Activated CD8-positive, alpha-beta T cell treated with anti-CD3 and anti-CD28 coated beads for 36 hours (primary cell): Measurements from ENCODE around the gene DLX1. TPM values are rescaled to one million over a fixed set of nuclear protein-coding genes. Genes with fewer than 3 reads are reported as not detected.

Experiments used
- ATAC-seq: fragments of 200-7000 bp; cut with Tn5 transposase; one replicate; pipeline ENCODE4 v1.10.0; 2021; ENCODE audit warnings: mild to moderate bottlenecking, moderate library complexity
- CTCF ChIA-PET: fragments of 350-600 bp; sonication (Branson Sonifier 250); formaldehyde crosslinking; loops from one replicate; lab custom pipeline; 2021; ENCODE audit warnings: antibody characterized with exemption; lab: Charles Lee
- POLR2A ChIA-PET: fragments of 350-600 bp; sonication (Branson Sonifier 250); formaldehyde crosslinking; loops from one replicate; lab custom pipeline; 2021; ENCODE audit warnings: antibody characterized with exemption; lab: Charles Lee
- DNase-seq: peaks from one replicate; pipeline ENCODE4 v3.0.0-alpha.2; 2020
- H3K27ac Mint-ChIP-seq: one replicate; pipeline ENCODE4 v1.8.0; 2021; ENCODE audit warnings: mild to moderate bottlenecking, mixed read lengths
- H3K27me3 Mint-ChIP-seq: one replicate; pipeline ENCODE4 v1.8.0; 2021; ENCODE audit warnings: mixed read lengths
- H3K36me3 Mint-ChIP-seq: one replicate; pipeline ENCODE4 v1.8.0; 2021; ENCODE audit warnings: low read depth, mixed read lengths
- H3K4me1 Mint-ChIP-seq: one replicate; pipeline ENCODE4 v1.8.0; 2021; ENCODE audit warnings: low read depth, mixed read lengths
- H3K4me3 Mint-ChIP-seq: one replicate; pipeline ENCODE4 v1.8.0; 2021; ENCODE audit warnings: mild to moderate bottlenecking, moderate library complexity, mixed read lengths
- H3K9me3 Mint-ChIP-seq: one replicate; pipeline ENCODE4 v1.8.0; 2021; ENCODE audit warnings: mixed read lengths
- CTCF ChIP-seq: fragments of 200-600 bp; IDR thresholded peaks from one replicate; pipeline ENCODE4 v1.8.0; 2022; ENCODE audit warnings: antibody characterized with exemption, mild to moderate bottlenecking
- intact Hi-C: fragments of 100-400 bp; cut with micrococcal nuclease; formaldehyde crosslinking; loops from one replicate; pipeline ENCODE4 v1.10.0; 2022
- total RNA-seq, 2 experiments: library from RNA; stranded (reverse); gene quantifications; one replicate each; pipeline ENCODE4 v1.2.3, GENCODE V29; 2021

The DLX1 gene
- total RNA-seq, 2 experiments from 2014 or later: not detected

- peaks cover 7% of the 10 kb centered on the region for H3K9me3 Mint-ChIP-seq
Observed at GRCh38 chr2:172129404-172129803, 44.1 kb downstream of the DLX1 start.

GRCh38 chr2:172131713-172132555, 46.6 kb downstream of the DLX1 start:
- intact Hi-C loops: no loop called here
- DNase-seq (no peak), ATAC-seq (no peak)
- H3K4me1 Mint-ChIP-seq: no peaks in the 10 kb centered on the region
- peaks cover 7% of the 10 kb centered on the region for H3K9me3 Mint-ChIP-seq
- no peak for TF ChIP-seq CTCF
- H3K27ac Mint-ChIP-seq: no peak overlapping the region
- no peaks in the 10 kb centered on the region for H3K36me3 Mint-ChIP-seq
- no peak overlapping the region for H3K4me3 Mint-ChIP-seq
- CTCF ChIA-PET: interaction anchor here (1.3 to 1.8 kb wide), 2 partner anchors 8 to 330 kb away, joined by 3 to 5 read pairs; no protein-coding TSS in a partner anchor
- H3K27me3 Mint-ChIP-seq: peaks cover 3% of the 10 kb centered on the region
- POLR2A ChIA-PET: no interaction called here

More at GRCh38 chr2:172129404-172129803, 44.1 kb downstream of the DLX1 start:
- intact Hi-C loops: no loop called here
- Mint-ChIP-seq H3K27ac (no peak overlapping the region), H3K27me3 (no peaks in the 10 kb centered on the region), H3K4me1 (no peaks in the 10 kb centered on the region), H3K4me3 (no peak overlapping the region), H3K36me3 (no peaks in the 10 kb centered on the region)
- TF ChIP-seq CTCF: no peak
- DNase-seq (no peak), ATAC-seq (no peak)
- CTCF ChIA-PET: interaction anchor here (3.1 kb wide), 1 partner anchor 16 kb away, joined by 23 read pairs; no protein-coding TSS in a partner anchor
- POLR2A ChIA-PET: no interaction called here

- ATAC-seq: no peak
- POLR2A ChIA-PET: no interaction called here
Observed at GRCh38 chr2:172134270-172134669, 49.0 kb downstream of the DLX1 start.

GRCh38 chr2:172135446-172135845, 50.1 kb downstream of the DLX1 start:
- TF ChIP-seq CTCF: no peak
- H3K27ac Mint-ChIP-seq: no peak overlapping the region
- H3K27me3 Mint-ChIP-seq: peaks cover 3% of the 10 kb centered on the region
- no peak overlapping the region for H3K4me3 Mint-ChIP-seq
- no peaks in the 10 kb centered on the region for H3K36me3 Mint-ChIP-seq
- DNase-seq (no peak), ATAC-seq (no peak)
- ChIA-PET POLR2A (interaction anchor here (1.8 kb wide), 1 partner anchor 8 kb away, joined by 4 read pairs; no protein-coding TSS in a partner anchor), CTCF (no interaction called here)
- peaks cover 1% of the 10 kb centered on the region for H3K9me3 Mint-ChIP-seq
- no peaks in the 10 kb centered on the region for H3K4me1 Mint-ChIP-seq
- intact Hi-C loops: no loop called here

More at GRCh38 chr2:172134270-172134669, 49.0 kb downstream of the DLX1 start:
- DNase-seq: no peak
- Mint-ChIP-seq H3K27me3 (peaks cover 3% of the 10 kb centered on the region), H3K4me3 (no peak overlapping the region), H3K9me3 (peaks cover 5% of the 10 kb centered on the region), H3K36me3 (no peaks in the 10 kb centered on the region), H3K4me1 (no peaks in the 10 kb centered on the region), H3K27ac (no peak overlapping the region)
- CTCF ChIA-PET: interaction anchor here (0.9 kb wide), 1 partner anchor 560 kb away, joined by 3 read pairs; no protein-coding TSS in a partner anchor
- TF ChIP-seq CTCF: no peak
- intact Hi-C loops: no loop called here

- ChIA-PET POLR2A (interaction anchor here (1.8 kb wide), 1 partner anchor 9 kb away, joined by 4 read pairs; no protein-coding TSS in a partner anchor), CTCF (interaction anchor here (2.0 kb wide), 1 partner anchor 10 kb away, joined by 11 read pairs; no protein-coding TSS in a partner anchor)
- Mint-ChIP-seq H3K4me3 (no peak overlapping the region), H3K27ac (no peak overlapping the region), H3K36me3 (no peaks in the 10 kb centered on the region), H3K27me3 (peaks cover 3% of the 10 kb centered on the region), H3K4me1 (no peaks in the 10 kb centered on the region), H3K9me3 (no peaks in the 10 kb centered on the region)
- ATAC-seq (no peak), DNase-seq (no peak)
- intact Hi-C loops: no loop called here
- TF ChIP-seq CTCF: no peak
Observed at GRCh38 chr2:172137109-172137508, 51.8 kb downstream of the DLX1 start.
